ENCODE results near the gene TMEM151B. TPM values are rescaled to one million over a fixed set of nuclear protein-coding genes. Genes with fewer than 3 reads are reported as not detected.

The TMEM151B gene
- 0.29 and 0.52 TPM in 2 replicates for total RNA-seq (2013; cell fraction: nucleolus; rRNA removed)
- under 0.01 TPM in 1 of 2 replicates, not detected in the other for total RNA-seq (2014; rRNA removed)
- not detected in 2 replicates for total RNA-seq (2014; rRNA removed; fragmentation: Illumina TruSeq; extraction: Trizol)
- not detected in 2 replicates for total RNA-seq (2021)
- not detected for polyA plus RNA-seq (2011; ENCODE audit: low read depth)
- polyA plus RNA-seq (2011; rRNA removed) = 0.13 and 0.19 TPM in 2 replicates
- polyA plus RNA-seq (2011; cell fraction: cytosol; rRNA removed) = 0.18 and 0.22 TPM in 2 replicates
- polyA plus RNA-seq (2011; cell fraction: nucleus; rRNA removed) = 1.4 and 1.6 TPM in 2 replicates
- 0.46 and 0.68 TPM in 2 replicates for polyA plus RNA-seq (2012)
- polyA plus RNA-seq (2014; fragmentation: Illumina TruSeq; extraction: Trizol) = 0.04 TPM in 1 of 2 replicates, not detected in the other
- not detected for polyA plus RNA-seq (2014; fragmentation: Nextera tagmentation; extraction: Ambion mirVana)
- 0.01 and 0.08 TPM in 2 replicates for polyA plus RNA-seq (2014; rRNA removed)
- polyA plus RNA-seq (2016; fragmentation: Nextera tagmentation; extraction: Ambion mirVana) = under 1 TPM in 1 of 2 experiments, not detected in 1; 0.05 TPM
- 0.07 and 0.41 TPM in 2 replicates for polyA minus RNA-seq (2011; rRNA and poly(A)+ RNA removed)
- polyA minus RNA-seq (2011; cell fraction: cytosol; rRNA and poly(A)+ RNA removed) = not detected in 2 replicates
- 0.36 and 0.86 TPM in 2 replicates for polyA minus RNA-seq (2011; cell fraction: nucleus; rRNA and poly(A)+ RNA removed)
- Bru-seq, nascent RNA = percentile 19 among the genes with signal in this experiment
- BruChase-seq, experiment 1, labeled RNA remaining after a 6-hour chase = percentile 36 among the genes with signal in this experiment
- percentile 24 among the genes with signal in this experiment for BruChase-seq, experiment 2, labeled RNA remaining after a 2-hour chase
- long read RNA-seq, experiment 1 = 0 reads
- long read RNA-seq, experiment 2 = 0 reads

DNA sequence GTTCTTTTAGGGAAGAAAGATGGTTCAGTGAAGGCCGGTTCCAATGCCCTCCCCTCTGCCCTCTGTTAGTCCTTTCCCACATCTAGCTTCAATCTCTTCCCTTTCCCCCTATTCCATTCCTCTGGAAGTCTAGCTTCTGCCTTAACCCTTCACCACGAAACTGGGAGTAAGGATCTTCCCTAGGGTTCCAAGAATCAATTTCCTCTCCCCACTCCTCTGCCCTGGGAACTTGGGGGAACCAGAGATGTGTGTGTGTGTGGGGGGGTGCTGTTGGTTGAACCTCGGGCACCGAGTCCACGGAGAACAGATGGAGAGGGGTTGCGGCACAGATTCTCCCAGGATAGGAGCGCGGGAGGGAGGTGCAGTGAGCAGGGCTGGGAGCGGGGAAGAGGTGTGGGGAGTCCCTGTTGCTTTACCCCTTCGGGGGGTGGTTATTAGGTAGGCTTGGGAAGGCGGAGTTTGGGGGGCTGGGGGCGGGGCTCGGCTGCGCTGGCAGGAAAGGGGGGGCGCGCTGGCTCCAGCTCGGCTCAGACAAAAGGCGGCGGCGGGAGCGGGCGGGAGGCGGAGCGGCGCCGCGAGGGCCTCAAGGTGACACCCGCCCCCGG is at the start of gene TMEM151B:
TMEM151B (plus strand) TSS at position 530 of the 605 bp plus-strand sequence. CDS start 293 bp downstream, outside the sequence.
- no TSS peak for BruUV-seq (replicated peaks)
- intact Hi-C loops (cut with micrococcal nuclease; ENCODE audit: unreplicated experiment) = loop anchor here (2.0 kb wide), 2 partner anchors 35 to 187 kb away; no protein-coding TSS in a partner anchor
- Histone ChIP-seq H3K79me2 (ENCODE audit: control insufficient read depth, insufficient read depth, low read length) (peaks cover 5% of the 10 kb centered on the region), H3K4me1 (ENCODE audit: control insufficient read depth, insufficient read depth, low read length) (peaks cover 22% of the 10 kb centered on the region), H3K4me3 (no peak within 1 kb of the TSS), H2AFZ (ENCODE audit: control insufficient read depth, low read depth, low read length) (no peak within 1 kb of the TSS), H3K9ac (ENCODE audit: control insufficient read depth, insufficient read depth, low read length) (no peak within 1 kb of the TSS), H3K36me3 (ENCODE audit: control insufficient read depth in 2 of 2, insufficient read depth in 2 of 2, low read length in 1 of 2) (no peaks in the 10 kb centered on the region), H3K27ac (ENCODE audit: control insufficient read depth, insufficient read depth) (no peak within 1 kb of the TSS), H3K27me3 (replicated peaks in 1 of 2; ENCODE audit: control insufficient read depth in 2 of 2, insufficient read depth in 2 of 2, low read length in 1 of 2) (peaks cover 4 to 15% of the 10 kb centered on the region in 2 experiments; a peak in 3 of 4 replicates), H4K20me1 (ENCODE audit: control insufficient read depth, insufficient read depth) (no peaks in the 10 kb centered on the region), H3K4me2 (ENCODE audit: control insufficient read depth, insufficient read depth) (peak within 1 kb of the TSS; percentile 24; the same call in 1 of the 2 replicates), H3K9me3 (replicated peaks; ENCODE audit: control insufficient read depth, insufficient read depth, low read length) (no peaks in the 10 kb centered on the region)
- FAIRE-seq (no peak), DNase-seq (ENCODE audit: low read depth, low spot score) (no peak), ATAC-seq (no peak)
- WGBS (ENCODE audit: insufficient coverage, insufficient replicate concordance, low lambda C conversion rate, missing lambda C conversion rate) = 37% methylated on average over 6 of the region's 29 CpGs
- ChIA-PET RAD21 (ENCODE audit: unreplicated experiment) (interaction anchor here (1.1 to 4.2 kb wide), 3 partner anchors 35 to 186 kb away, joined by 3 to 36 read pairs (median 5); no protein-coding TSS in a partner anchor), POLR2A (no interaction called here), CTCF (interaction anchor here (1.6 to 6.3 kb wide), 8 partner anchors 15 to 191 kb away, joined by 3 to 163 read pairs (median 22); partner anchors contain the start of gene SLC35B2), SMC1A (ENCODE audit: uncharacterized antibody, unreplicated experiment) (interaction anchor here (3.6 to 4.6 kb wide), 2 partner anchors 42 to 68 kb away, joined by 11 to 79 read pairs; partner anchors contain the start of gene AARS2)
- in situ Hi-C loops (cut with MboI) = loop anchor here (5.0 kb wide), 1 partner anchor 67 kb away; no protein-coding TSS in a partner anchor
- TF ChIP-seq EZH2 (IDR thresholded peaks at IDR 0.05; ENCODE audit: borderline replicate concordance, control insufficient read depth, low read depth, low read length) = 0 out of 2 replicates have a peak, but pooled peaks have one; percentile 36
- TF ChIP-seq TARDBP (IDR thresholded peaks at IDR 0.05; ENCODE audit: borderline replicate concordance) = no peak
- no peak for TF ChIP-seq DPF2 (IDR thresholded peaks at IDR 0.05)
- TF ChIP-seq RAD51 (IDR thresholded peaks at IDR 0.05) = no peak

Data from GM12878 (cell line).